Neuronal stem cell (in vitro differentiated cells): Measurements from ENCODE around the gene RASGEF1C.

ENCODE experiments used
- DNase-seq: peaks from one replicate; pipeline ENCODE4 v3.0.0-alpha.2; 2013; ENCODE audit warnings: low spot score
- H2AFZ ChIP-seq: one replicate; pipeline ENCODE4 v1.6.1; 2013; ENCODE audit warnings: mild to moderate bottlenecking, low read length, inconsistent platforms
- H2AK5ac ChIP-seq: 2 replicates; pipeline ENCODE4 v1.6.1; 2013; ENCODE audit warnings: low read depth, mild to moderate bottlenecking, inconsistent platforms, low read length, moderate library complexity, mixed read lengths
- H2BK120ac ChIP-seq: 2 replicates; pipeline ENCODE4 v1.6.1; 2013; ENCODE audit warnings: low read depth, mild to moderate bottlenecking, inconsistent platforms, low read length, moderate library complexity, mixed read lengths
- H2BK12ac ChIP-seq: one replicate; pipeline ENCODE4 v1.6.1; 2013; ENCODE audit warnings: low read length, inconsistent platforms
- H2BK15ac ChIP-seq: 2 replicates; pipeline ENCODE4 v1.6.1; 2013; ENCODE audit warnings: mild to moderate bottlenecking, low read length, inconsistent platforms, mixed read lengths
- H2BK5ac ChIP-seq: one replicate; pipeline ENCODE4 v1.6.1; 2013; ENCODE audit warnings: inconsistent platforms, mild to moderate bottlenecking, low read length, moderate library complexity
- H3K14ac ChIP-seq: one replicate; pipeline ENCODE4 v1.6.1; 2013; ENCODE audit warnings: low read length, inconsistent platforms
- H3K18ac ChIP-seq: 2 replicates; pipeline ENCODE4 v1.6.1; 2013; ENCODE audit warnings: low read length, inconsistent platforms
- H3K23ac ChIP-seq: 2 replicates; pipeline ENCODE4 v1.6.1; 2013; ENCODE audit warnings: low read depth, mild to moderate bottlenecking, mixed read lengths, low read length, inconsistent platforms; ENCODE audit not compliant: poor library complexity
- H3K27ac ChIP-seq: replicated peaks from 3 replicates; pipeline ENCODE4 v1.5.1; 2013; ENCODE audit warnings: low read length, inconsistent platforms
- H3K27me3 ChIP-seq, 3 experiments: 2 replicates each; pipeline ENCODE4 v1.6.1; 2013; ENCODE audit warnings: low read length in 3 of 3, mild to moderate bottlenecking in 2 of 3, inconsistent platforms in 1 of 3, low read depth in 1 of 3, mixed read lengths in 1 of 3, moderate library complexity in 1 of 3; ENCODE audit not compliant: control insufficient read depth in 3 of 3, insufficient read depth in 3 of 3
- H3K36me3 ChIP-seq, 2 donors: replicated peaks in 1 of 2; 2 replicates each; pipeline ENCODE4 v1.6.1; 2013; ENCODE audit warnings: low read length in 2 of 2; ENCODE audit not compliant: control insufficient read depth in 2 of 2, insufficient read depth in 2 of 2
- H3K4ac ChIP-seq: 2 replicates; pipeline ENCODE4 v1.6.1; 2013; ENCODE audit warnings: inconsistent platforms, mild to moderate bottlenecking, low read length, moderate library complexity
- H3K4me1 ChIP-seq, 2 donors: 1 replicate in 1 of 2; 2 replicates in 1 of 2; pipeline ENCODE4 v1.6.1; 2013; ENCODE audit warnings: low read length in 2 of 2, low read depth in 1 of 2; ENCODE audit not compliant: control insufficient read depth in 2 of 2, insufficient read depth in 1 of 2
- H3K4me2 ChIP-seq: one replicate; pipeline ENCODE4 v1.6.1; 2013; ENCODE audit warnings: mild to moderate bottlenecking, low read length, inconsistent platforms; ENCODE audit not compliant: insufficient read depth, poor library complexity, severe bottlenecking
- H3K4me3 ChIP-seq, 2 donors: 2 replicates each; pipeline ENCODE4 v1.5.1; 2013; ENCODE audit warnings: low read length in 2 of 2, mild to moderate bottlenecking in 2 of 2, inconsistent platforms in 1 of 2, moderate library complexity in 1 of 2
- H3K79me1 ChIP-seq: one replicate; pipeline ENCODE4 v1.6.1; 2013; ENCODE audit warnings: low read depth, mild to moderate bottlenecking, inconsistent platforms, low read length, moderate library complexity
- H3K9ac ChIP-seq: one replicate; pipeline ENCODE4 v1.6.1; 2013; ENCODE audit warnings: mild to moderate bottlenecking, low read depth, low read length, inconsistent platforms; ENCODE audit not compliant: poor library complexity
- H3K9me3 ChIP-seq, 2 donors: replicated peaks in 1 of 2; 2 replicates each; pipeline versions ENCODE3 to v1.6.1; 2013; ENCODE audit warnings: low read length in 2 of 2, mild to moderate bottlenecking in 2 of 2, inconsistent platforms in 1 of 2, low read depth in 1 of 2, mixed read lengths in 1 of 2, moderate library complexity in 1 of 2; ENCODE audit not compliant: control insufficient read depth in 2 of 2, insufficient read depth in 1 of 2
- H4K8ac ChIP-seq: one replicate; pipeline ENCODE4 v1.6.1; 2013; ENCODE audit warnings: low read depth, mild to moderate bottlenecking, inconsistent platforms, low read length, moderate library complexity
- H4K91ac ChIP-seq: one replicate; pipeline ENCODE4 v1.6.1; 2013; ENCODE audit warnings: low read length, low read depth, mild to moderate bottlenecking, inconsistent platforms; ENCODE audit not compliant: poor library complexity
- WGBS, 2 donors: extraction: QIAGEN DNeasy Blood & Tissue Kit; methylation state at CpG; one replicate each; pipeline ENCODE4 v1.1.7; 2013; ENCODE audit warnings: missing lambda C conversion rate in 2 of 2, mixed read lengths in 1 of 2; ENCODE audit not compliant: insufficient read length in 2 of 2, insufficient replicate concordance in 1 of 2; ENCODE audit errors: extremely low coverage in 2 of 2; 5-methylcytosine and 5-hydroxymethylcytosine counted together

The RASGEF1C gene

GRCh38 chr5:180138214-180138975, 70.6 kb downstream of the RASGEF1C start:
- peaks cover 0 to 17% of the 10 kb centered on the region in 2 donors for H3K4me1 ChIP-seq
- peak overlapping the region; percentile 25 for H2BK15ac ChIP-seq
- no peak for DNase-seq
- H2BK5ac ChIP-seq = peak overlapping the region; percentile 8
- no peak overlapping the region for H3K14ac ChIP-seq
- H2BK120ac ChIP-seq = no peak overlapping the region
- H3K4me2 ChIP-seq = no peak overlapping the region
- no peaks in the 10 kb centered on the region for H3K36me3 ChIP-seq
- no peak overlapping the region for H3K4ac ChIP-seq
- no CpG with 5 or more reads among the region's 12 CpGs for WGBS, 2 donors
- no peak overlapping the region for H4K91ac ChIP-seq
- H3K23ac ChIP-seq = no peak overlapping the region
- peaks cover 0 to 4% of the 10 kb centered on the region in 2 donors for H3K9me3 ChIP-seq
- no peak overlapping the region for H3K4me3 ChIP-seq
- peak overlapping the region; percentile 61 for H3K18ac ChIP-seq
- H2AFZ ChIP-seq = no peak overlapping the region
- no peak overlapping the region for H3K27ac ChIP-seq
- H4K8ac ChIP-seq = peak overlapping the region; percentile 1
- peaks cover 4% of the 10 kb centered on the region for H3K79me1 ChIP-seq
- peak overlapping the region; percentile 86 for H2BK12ac ChIP-seq
- no peak overlapping the region for H3K9ac ChIP-seq
- H2AK5ac ChIP-seq = peak overlapping the region; percentile 92
- peaks cover 0 to 9% (median 0%) of the 10 kb centered on the region in 3 experiments for H3K27me3 ChIP-seq

GRCh38 chr5:180137401-180138213, 71.4 kb downstream of the RASGEF1C start:
- Histone ChIP-seq H3K23ac (no peak overlapping the region), H3K4me3 (no peak overlapping the region), H3K79me1 (peaks cover 4% of the 10 kb centered on the region), H2BK5ac (peak overlapping the region; percentile 8), H4K8ac (peak overlapping the region; percentile 1), H4K91ac (no peak overlapping the region), H2BK12ac (peak overlapping the region; percentile 79), H2BK120ac (no peak overlapping the region), H3K27me3 (peaks cover 0 to 6% (median 0%) of the 10 kb centered on the region in 3 experiments), H2AFZ (no peak overlapping the region), H2BK15ac (no peak overlapping the region), H3K4me2 (no peak overlapping the region), H3K27ac (no peak overlapping the region), H3K14ac (no peak overlapping the region), H2AK5ac (peak overlapping the region; percentile 92), H3K9ac (peak overlapping the region; percentile 18), H3K4ac (peak overlapping the region; percentile 31), H3K9me3 (peaks cover 0 to 4% of the 10 kb centered on the region in 2 donors), H3K36me3 (no peaks in the 10 kb centered on the region), H3K4me1 (peaks cover 0 to 15% of the 10 kb centered on the region in 2 donors), H3K18ac (peak overlapping the region; percentile 61)
- no CpG with 5 or more reads among the region's 24 CpGs for WGBS, 2 donors
- DNase-seq = no peak

- Histone ChIP-seq H3K4me2 (no peak overlapping the region), H3K14ac (peak overlapping the region; percentile 94), H3K9me3 (peaks cover 0 to 4% of the 10 kb centered on the region in 2 donors), H3K27ac (no peak overlapping the region), H3K4me3 (no peak overlapping the region), H3K79me1 (peaks cover 4% of the 10 kb centered on the region), H2AFZ (no peak overlapping the region), H3K36me3 (no peaks in the 10 kb centered on the region), H4K8ac (peak overlapping the region; percentile 65), H3K27me3 (peaks cover 0 to 12% (median 0%) of the 10 kb centered on the region in 3 experiments), H2BK12ac (peak overlapping the region; percentile 84), H3K4me1 (peaks cover 0 to 8% of the 10 kb centered on the region in 2 donors), H3K23ac (peak overlapping the region; percentile 43), H3K18ac (peak overlapping the region; percentile 71), H2AK5ac (peak overlapping the region; percentile 92), H2BK5ac (peak overlapping the region; percentile 39), H2BK120ac (peak overlapping the region; percentile 72), H4K91ac (peak overlapping the region; percentile 30), H3K9ac (no peak overlapping the region), H3K4ac (no peak overlapping the region), H2BK15ac (peak overlapping the region; percentile 49)
- no CpG with 5 or more reads among the region's 38 CpGs for WGBS, 2 donors
- DNase-seq = no peak
These were observed 72.2 kb downstream of the RASGEF1C start for GRCh38 chr5:180136630-180137381.
